ENCODE measurements around the gene CD82. TPM values are rescaled to one million over a fixed set of nuclear protein-coding genes. Genes with fewer than 3 reads are reported as not detected.
A peak's percentile ranks its signal among the peaks of the same experiment; 100 is the strongest.

The CD82 gene
- total RNA-seq, 1 experiment from 2014 or later, result 4.5 TPM

DNA sequence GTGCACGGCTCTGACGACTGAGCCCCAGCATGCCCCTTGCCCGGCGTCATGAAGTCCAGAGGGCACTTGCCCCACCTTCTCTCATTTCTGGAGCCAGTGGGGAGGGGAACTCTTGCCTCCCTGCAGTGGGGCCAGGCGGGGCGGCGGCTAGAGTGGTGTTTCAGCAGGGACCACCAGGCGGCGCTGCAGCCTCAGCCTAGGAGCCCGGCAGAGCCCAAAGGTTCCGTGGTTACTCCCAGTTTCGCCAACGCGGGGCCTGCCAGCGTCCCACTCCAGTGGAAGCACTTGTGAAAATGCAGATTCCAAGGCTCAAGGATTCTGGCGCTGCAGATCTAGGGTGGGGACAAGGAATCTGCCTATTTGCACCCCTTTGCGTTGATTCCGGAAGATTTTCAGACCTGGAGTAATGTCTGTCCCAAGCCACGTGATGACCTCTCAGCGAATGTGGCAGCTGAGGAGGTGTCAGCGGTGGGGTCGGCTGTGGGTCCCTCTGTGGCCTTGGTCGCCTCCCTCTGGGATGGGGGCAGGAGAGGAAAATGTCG is 55.7 kb downstream of the CD82 start:
- H3K14ac ChIP-seq (ENCODE audit: insufficient read depth, low read length), result no peak overlapping the region
- no peak overlapping the region for H2BK120ac ChIP-seq (ENCODE audit: low read depth, low read length, poor library complexity, severe bottlenecking)
- H3K79me2 ChIP-seq (ENCODE audit: insufficient read depth, low read length), result no peaks in the 10 kb centered on the region
- DNase-seq, result peak; percentile 88
- H4K20me1 ChIP-seq (ENCODE audit: control insufficient read depth, insufficient read depth, insufficient read length), result no peaks in the 10 kb centered on the region
- H3K27ac ChIP-seq (ENCODE audit: insufficient read length, low read depth, low read length), result no peak overlapping the region
- H3K23me2 ChIP-seq (ENCODE audit: insufficient read length, low read depth, low read length, poor library complexity, severe bottlenecking), result no peaks in the 10 kb centered on the region
- H4K8ac ChIP-seq (replicated peaks; ENCODE audit: insufficient read length, low read depth, low read length), result no peak overlapping the region
- Mint-ChIP-seq H3K4me1 (peaks cover 16 to 26% of the 10 kb centered on the region in 2 experiments), H3K27me3 (ENCODE audit: low read depth) (peaks cover 30% of the 10 kb centered on the region), H3K27ac (peak overlapping the region in 1 of 3 experiments; percentile 88; a peak in 1 of 7 replicates), H3K36me3 (ENCODE audit: insufficient read depth in 1 of 3, low read depth in 3 of 3) (peaks cover 0 to 2% (median 0%) of the 10 kb centered on the region in 3 experiments; a peak in 1 of 7 replicates), H3K9me3 (no peaks in the 10 kb centered on the region; a peak in 1 of 5 replicates), H3K4me3 (peak overlapping the region; percentile 51 to 60)
- H4K91ac ChIP-seq (ENCODE audit: insufficient read length, low read depth, low read length), result no peak overlapping the region
- no peak overlapping the region for H3K18ac ChIP-seq (ENCODE audit: insufficient read length, low read depth, low read length)
- H2AFZ ChIP-seq (ENCODE audit: low read length), result no peak overlapping the region
- no peak overlapping the region for H4K5ac ChIP-seq (ENCODE audit: insufficient read length, low read depth, low read length)
- H3K4ac ChIP-seq (ENCODE audit: low read depth, low read length), result no peak overlapping the region
- no peak overlapping the region for H3K56ac ChIP-seq (ENCODE audit: insufficient read length, low read depth, low read length)
- peak overlapping the region; percentile 13 for H3K4me2 ChIP-seq (ENCODE audit: insufficient read depth, insufficient read length, low read length)
- WGBS (ENCODE audit: extremely low coverage, insufficient read length, low lambda C conversion rate), result no CpG with 5 or more reads among the region's 24 CpGs
- no peak overlapping the region for H2BK12ac ChIP-seq (ENCODE audit: insufficient read length, low read depth, low read length)
- H2BK20ac ChIP-seq (ENCODE audit: low read depth, low read length, poor library complexity, severe bottlenecking), result no peak overlapping the region
- H3K4me1 ChIP-seq (ENCODE audit: insufficient read depth, low read length), result no peaks in the 10 kb centered on the region
- no peaks in the 10 kb centered on the region for H3K79me1 ChIP-seq (ENCODE audit: insufficient read depth, low read depth, low read length, poor library complexity, severe bottlenecking)
- H3K23ac ChIP-seq (ENCODE audit: insufficient read length, low read depth, low read length), result no peak overlapping the region
- H2AK5ac ChIP-seq (ENCODE audit: insufficient read length, low read length), result no peak overlapping the region
- H2BK15ac ChIP-seq (ENCODE audit: low read depth, low read length), result no peak overlapping the region
- H3K27me3 ChIP-seq (ENCODE audit: insufficient read depth, low read length), result no peaks in the 10 kb centered on the region
- TF ChIP-seq CTCF (conservative IDR thresholded peaks at IDR 0.05), result peak; percentile 100
- H3K9me3 ChIP-seq (ENCODE audit: control insufficient read depth, low read depth, low read length), result no peaks in the 10 kb centered on the region
- no peak overlapping the region for H2BK5ac ChIP-seq (ENCODE audit: insufficient read length, low read length)
- no peak overlapping the region for H3K9ac ChIP-seq (ENCODE audit: extremely low read depth, insufficient read length, low read length)
- H3T11ph ChIP-seq (ENCODE audit: low read length), result no peak overlapping the region
